ENCODE data around the gene CFAP58. TPM values are rescaled to one million over a fixed set of nuclear protein-coding genes. Genes with fewer than 3 reads are reported as not detected.
A peak's percentile ranks its signal among the peaks of the same experiment; 100 is the strongest.

Gene CFAP58
- total and polyA plus RNA-seq, 4 donors: 0.38 to 1.3 (median 0.90) TPM

DNA sequence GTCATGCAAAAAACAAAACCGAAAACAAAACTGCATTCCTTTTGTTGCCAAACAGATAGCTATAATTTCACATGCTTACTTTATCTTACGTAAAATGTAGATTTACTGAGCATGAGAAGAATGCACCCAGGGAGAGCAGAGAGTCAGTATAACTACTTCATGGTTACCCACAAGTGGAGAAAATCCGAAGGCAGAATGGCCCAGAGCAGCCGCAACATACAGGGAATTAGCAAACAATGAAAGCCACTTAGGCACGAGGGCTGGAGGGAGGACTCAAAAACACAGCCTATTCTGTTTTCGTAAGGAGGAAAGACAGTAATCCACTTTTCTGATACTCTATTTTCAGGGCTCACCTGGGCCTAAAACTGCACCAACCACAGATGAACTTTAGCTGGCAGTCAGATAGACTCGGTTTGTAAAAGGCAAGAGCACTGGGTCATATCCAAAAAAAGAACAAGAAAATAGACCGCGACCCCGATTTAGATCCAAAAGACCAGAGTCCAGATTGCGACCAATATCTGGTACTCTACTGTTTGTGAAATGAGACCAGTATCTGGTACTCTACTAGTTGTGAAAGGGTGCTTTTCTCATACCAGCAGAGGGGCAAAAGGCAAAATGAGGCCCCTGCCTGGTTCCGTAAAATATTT is 16.7 kb upstream of the CFAP58 start:
- intact Hi-C loops (cut with DNase I): loop anchor here in 1 of 2 donors (5.0 kb wide), 1 partner anchor 420 kb away; the partner anchor contains the start of gene STN1
- peak overlapping the region; percentile 62 to 77 for H3K4me3 ChIP-seq (ENCODE audit: low read length in 2 of 2)
- peak overlapping the region in 1 of 2 donors; percentile 13 for H3K27ac ChIP-seq (ENCODE audit: low read depth in 1 of 2, low read length in 2 of 2)
- no peaks in the 10 kb centered on the region for H3K36me3 ChIP-seq (ENCODE audit: control insufficient read depth in 1 of 2, insufficient read depth in 2 of 2, low read length in 1 of 2)
- ATAC-seq (ENCODE audit: low FRiP score) (no peak), DNase-seq (no peak)
- no peaks in the 10 kb centered on the region for H3K27me3 ChIP-seq (ENCODE audit: control insufficient read depth in 1 of 2, insufficient read depth in 2 of 2, low read length in 1 of 2)
- WGBS, 2 donors: 0 to 2% methylated on average over 12 of the region's 12 CpGs
- H3K9me3 ChIP-seq (ENCODE audit: control insufficient read depth, low read length): no peaks in the 10 kb centered on the region
- peaks cover 0 to 2% of the 10 kb centered on the region in 2 donors for H3K4me1 ChIP-seq (ENCODE audit: control insufficient read depth in 1 of 2, insufficient read depth in 2 of 2, low read length in 2 of 2)

DNA sequence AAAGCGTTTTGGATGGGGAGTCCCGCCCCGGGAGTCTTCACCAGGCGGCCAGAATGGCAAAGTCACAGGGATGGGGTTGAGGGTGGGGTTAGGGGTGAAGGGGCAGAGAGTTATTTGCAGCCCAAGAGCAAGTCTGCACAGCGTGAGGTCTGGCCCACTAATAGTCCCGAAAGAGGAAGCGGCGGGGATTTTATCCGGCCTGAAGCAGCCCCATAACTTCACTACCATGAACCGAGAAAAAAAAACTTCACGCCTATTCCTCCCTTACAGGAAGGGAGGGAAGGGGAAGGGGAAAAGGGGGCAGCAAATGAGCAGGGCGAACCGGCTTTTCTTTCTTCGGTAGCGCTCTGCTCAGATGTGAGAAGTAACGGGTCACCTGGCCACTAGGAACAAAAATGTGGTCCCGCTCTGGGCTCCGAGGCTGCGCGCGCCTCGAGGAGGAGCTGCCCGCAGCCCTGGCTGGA is 16.1 kb upstream of the CFAP58 start:
- Histone ChIP-seq H3K27ac (ENCODE audit: low read depth in 1 of 2, low read length in 2 of 2) (peak overlapping the region; percentile 39 to 96), H3K36me3 (ENCODE audit: control insufficient read depth in 1 of 2, insufficient read depth in 2 of 2, low read length in 1 of 2) (no peaks in the 10 kb centered on the region), H3K4me1 (ENCODE audit: control insufficient read depth in 1 of 2, insufficient read depth in 2 of 2, low read length in 2 of 2) (peaks cover 0 to 2% of the 10 kb centered on the region in 2 donors), H3K4me3 (ENCODE audit: low read length in 2 of 2) (peak overlapping the region; percentile 62 to 77), H3K9me3 (ENCODE audit: control insufficient read depth, low read length) (no peaks in the 10 kb centered on the region), H3K27me3 (ENCODE audit: control insufficient read depth in 1 of 2, insufficient read depth in 2 of 2, low read length in 1 of 2) (no peaks in the 10 kb centered on the region)
- DNase-seq (peak in 1 of 2 donors; percentile 80), ATAC-seq (ENCODE audit: low FRiP score) (peak; percentile 26)
- WGBS, 2 donors: 0 to 1% methylated on average over 23 of the region's 23 CpGs
- intact Hi-C loops (cut with DNase I): loop anchor here in 1 of 2 donors (5.0 kb wide), 1 partner anchor 420 kb away; the partner anchor contains the start of gene STN1

DNA sequence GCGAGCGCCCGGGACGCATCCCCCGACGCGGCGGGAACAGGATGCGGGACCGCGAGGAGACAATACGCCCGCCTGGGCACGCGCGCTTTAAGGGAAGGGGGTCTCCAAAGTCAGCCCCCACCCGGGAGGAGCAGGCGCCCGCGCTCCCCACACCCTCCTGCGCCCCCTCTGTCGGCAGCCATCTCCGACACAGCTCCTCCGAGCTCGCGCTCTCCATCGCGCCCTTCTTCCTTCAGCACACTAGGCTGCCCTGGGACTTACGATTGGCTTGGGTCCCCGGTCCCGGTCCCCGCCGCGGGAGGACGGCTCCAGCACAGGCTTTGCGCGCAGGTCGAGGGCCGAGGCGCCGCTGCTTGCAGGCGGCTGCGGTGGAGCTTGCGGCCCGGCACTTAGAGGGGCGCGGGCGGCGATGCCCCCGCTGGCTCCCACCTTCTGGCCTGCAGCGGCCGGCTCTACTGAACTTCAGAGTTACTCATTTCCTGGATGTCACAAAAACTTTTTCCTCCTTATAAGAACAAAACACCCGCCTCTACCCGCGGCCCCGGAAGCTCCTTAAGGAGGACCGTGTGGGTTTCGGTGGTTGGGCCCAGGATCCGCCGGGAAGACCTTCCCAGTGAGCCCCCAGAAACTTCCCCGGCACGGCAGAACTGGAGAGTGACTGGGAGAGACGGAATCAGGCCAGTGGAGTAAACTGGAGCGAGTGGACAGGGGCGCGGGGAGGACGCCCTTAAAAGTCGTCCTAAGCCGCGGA is 15.5 kb upstream of the CFAP58 start, which contains the start of gene ITPRIP:
Gene ITPRIP, minus strand, starts transcription at position 481 of the 751 bp plus-strand sequence. CDS start 22,414 bp downstream, outside the sequence.
- Histone ChIP-seq H3K27me3 (ENCODE audit: control insufficient read depth in 1 of 2, insufficient read depth in 2 of 2, low read length in 1 of 2) (no peaks in the 10 kb centered on the region), H3K36me3 (ENCODE audit: control insufficient read depth in 1 of 2, insufficient read depth in 2 of 2, low read length in 1 of 2) (no peaks in the 10 kb centered on the region), H3K27ac (ENCODE audit: low read depth in 1 of 2, low read length in 2 of 2) (peak within 1 kb of the TSS; percentile 92 to 98), H3K4me3 (ENCODE audit: low read length in 2 of 2) (peak within 1 kb of the TSS; percentile 62 to 77), H3K4me1 (ENCODE audit: control insufficient read depth in 1 of 2, insufficient read depth in 2 of 2, low read length in 2 of 2) (peaks cover 0 to 2% of the 10 kb centered on the region in 2 donors), H3K9me3 (ENCODE audit: control insufficient read depth, low read length) (no peaks in the 10 kb centered on the region)
- intact Hi-C loops (cut with DNase I): loop anchor here (2.0 to 5.0 kb wide), 3 partner anchors 29 to 421 kb away; partner anchors contain the start of gene STN1 (in 1 of the 2)
- ATAC-seq (ENCODE audit: low FRiP score) (peak; percentile 92), DNase-seq (peak; percentile 91)
- WGBS, 2 donors: 0 to 1% methylated on average over 58 to 70 of the region's 70 CpGs

DNA sequence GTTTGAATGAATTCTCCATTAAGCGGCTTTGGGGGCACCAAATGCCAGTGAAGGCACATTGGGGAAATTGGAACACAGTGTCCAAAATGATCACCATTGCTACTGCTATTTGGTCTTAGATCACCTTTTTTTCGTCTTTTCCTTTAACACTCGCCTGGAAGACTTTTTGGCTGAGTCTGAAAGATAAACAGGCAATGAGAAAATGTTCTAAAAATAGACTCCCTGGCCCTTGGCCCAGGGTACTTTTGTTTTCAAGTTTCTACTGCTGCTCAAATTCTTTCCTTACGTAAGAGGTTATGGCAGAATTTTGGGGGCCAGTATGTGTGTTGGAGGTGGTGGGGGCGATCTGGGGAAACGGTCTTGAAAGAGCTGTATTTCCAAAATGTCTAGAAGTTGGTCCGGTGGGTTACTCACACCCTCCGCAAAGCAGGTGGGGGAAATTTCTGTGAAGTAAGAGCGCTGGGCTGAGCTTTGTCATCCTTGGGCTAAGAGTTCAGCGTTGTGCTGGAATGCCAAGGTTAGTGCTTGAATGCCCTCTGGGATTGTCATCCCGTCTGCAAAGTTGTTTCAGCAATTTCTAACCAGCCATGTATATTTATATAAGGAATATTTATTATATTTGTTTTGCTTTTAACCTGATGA is 14.0 kb upstream of the CFAP58 start:
- H3K27ac ChIP-seq (ENCODE audit: low read depth in 1 of 2, low read length in 2 of 2): peak overlapping the region; percentile 92 to 98
- no peaks in the 10 kb centered on the region for H3K9me3 ChIP-seq (ENCODE audit: control insufficient read depth, low read length)
- intact Hi-C loops (cut with DNase I): loop anchor here (2.0 to 5.0 kb wide), 3 partner anchors 31 to 422 kb away; partner anchors contain the start of gene STN1 (in 1 of the 2)
- DNase-seq (peak in 1 of 2 donors; percentile 66), ATAC-seq (ENCODE audit: low FRiP score) (peak; percentile 57)
- H3K36me3 ChIP-seq (ENCODE audit: control insufficient read depth in 1 of 2, insufficient read depth in 2 of 2, low read length in 1 of 2): no peaks in the 10 kb centered on the region
- no peaks in the 10 kb centered on the region for H3K27me3 ChIP-seq (ENCODE audit: control insufficient read depth in 1 of 2, insufficient read depth in 2 of 2, low read length in 1 of 2)
- H3K4me3 ChIP-seq (ENCODE audit: low read length in 2 of 2): peak overlapping the region; percentile 62 to 77
- WGBS, 2 donors: 1% methylated on average over 11 of the region's 11 CpGs
- H3K4me1 ChIP-seq (ENCODE audit: control insufficient read depth in 1 of 2, insufficient read depth in 2 of 2, low read length in 2 of 2): no peaks in the 10 kb centered on the region

DNA sequence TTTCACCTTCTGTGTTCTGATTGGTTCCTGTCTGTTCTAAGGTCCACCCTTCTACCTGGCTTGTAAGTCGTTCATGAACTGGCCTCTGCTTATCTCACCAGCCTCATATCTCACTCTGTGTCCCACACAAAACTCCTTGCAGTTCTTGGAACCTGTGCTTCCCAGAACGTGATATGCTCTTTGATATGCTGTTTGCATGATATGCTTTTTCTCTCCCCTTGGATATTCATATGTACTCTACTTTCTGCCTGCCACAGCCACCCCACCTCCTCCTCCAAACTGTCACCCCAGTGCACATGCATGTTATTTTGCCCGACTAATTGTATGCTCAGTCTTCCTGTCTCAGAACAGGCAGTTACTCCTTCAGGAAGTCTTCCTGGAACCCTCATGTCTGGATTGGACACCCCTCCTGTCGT is 13.5 kb upstream of the CFAP58 start:
- Histone ChIP-seq H3K36me3 (ENCODE audit: control insufficient read depth in 1 of 2, insufficient read depth in 2 of 2, low read length in 1 of 2) (no peaks in the 10 kb centered on the region), H3K4me1 (ENCODE audit: control insufficient read depth in 1 of 2, insufficient read depth in 2 of 2, low read length in 2 of 2) (no peaks in the 10 kb centered on the region), H3K27ac (ENCODE audit: low read depth in 1 of 2, low read length in 2 of 2) (peak overlapping the region; percentile 92 to 95), H3K9me3 (ENCODE audit: control insufficient read depth, low read length) (no peaks in the 10 kb centered on the region), H3K4me3 (ENCODE audit: low read length in 2 of 2) (no peak overlapping the region), H3K27me3 (ENCODE audit: control insufficient read depth in 1 of 2, insufficient read depth in 2 of 2, low read length in 1 of 2) (no peaks in the 10 kb centered on the region)
- DNase-seq: no peak
- WGBS, 2 donors: 1 to 2% methylated on average over 4 of the region's 4 CpGs
- intact Hi-C loops (cut with DNase I): no loop called here
- ATAC-seq (ENCODE audit: low FRiP score): no peak

DNA sequence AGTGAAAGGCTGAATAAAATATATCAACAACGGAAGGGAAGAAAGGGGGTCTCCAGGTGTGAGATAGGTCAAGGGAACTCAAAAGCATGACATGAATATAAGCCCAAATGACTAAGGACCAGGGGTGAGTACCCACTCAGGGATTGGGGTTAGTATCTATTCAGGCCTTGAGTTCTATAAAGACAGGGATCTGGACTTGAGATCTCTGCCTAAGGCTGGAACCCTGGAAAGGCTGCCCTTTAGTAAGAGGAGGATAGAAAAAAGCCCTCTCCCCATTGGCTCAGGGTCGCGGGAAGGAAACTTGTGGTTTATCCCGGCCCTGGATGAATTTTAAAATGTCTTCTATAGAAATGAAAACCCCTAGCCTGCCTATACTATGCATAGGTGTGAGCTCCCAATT is 13.0 kb upstream of the CFAP58 start:
- no peak overlapping the region for H3K4me3 ChIP-seq (ENCODE audit: low read length in 2 of 2)
- ATAC-seq (ENCODE audit: low FRiP score) (no peak), DNase-seq (no peak)
- intact Hi-C loops (cut with DNase I): no loop called here
- no peaks in the 10 kb centered on the region for H3K27me3 ChIP-seq (ENCODE audit: control insufficient read depth in 1 of 2, insufficient read depth in 2 of 2, low read length in 1 of 2)
- no peaks in the 10 kb centered on the region for H3K4me1 ChIP-seq (ENCODE audit: control insufficient read depth in 1 of 2, insufficient read depth in 2 of 2, low read length in 2 of 2)
- H3K36me3 ChIP-seq (ENCODE audit: control insufficient read depth in 1 of 2, insufficient read depth in 2 of 2, low read length in 1 of 2): no peaks in the 10 kb centered on the region
- WGBS, 2 donors: 75 to 78% methylated on average over 4 of the region's 4 CpGs
- H3K27ac ChIP-seq (ENCODE audit: low read depth in 1 of 2, low read length in 2 of 2): peak overlapping the region; percentile 60 to 92
- no peaks in the 10 kb centered on the region for H3K9me3 ChIP-seq (ENCODE audit: control insufficient read depth, low read length)

DNA sequence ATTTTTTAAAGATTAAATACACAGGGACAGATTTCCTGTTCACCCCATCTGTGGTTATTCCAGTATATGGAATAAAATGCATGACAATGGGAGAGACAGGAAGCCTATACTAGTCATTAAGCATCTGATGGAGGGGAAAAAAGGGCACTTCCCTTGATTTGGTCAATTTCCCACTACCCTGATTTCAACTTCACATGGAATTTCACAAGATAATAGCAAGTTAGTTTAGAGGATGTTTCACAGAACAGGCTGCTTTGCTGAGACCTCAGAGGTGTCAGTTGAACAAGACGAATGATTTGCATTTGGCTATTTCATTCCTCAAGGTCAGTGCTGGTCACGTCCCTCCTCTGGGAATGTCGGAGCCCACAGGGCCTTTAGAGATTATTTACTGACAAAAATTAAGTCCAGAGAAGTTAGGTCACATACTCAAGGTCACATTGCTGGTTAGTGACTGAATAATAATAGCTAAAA is 10.7 kb upstream of the CFAP58 start:
- DNase-seq (no peak), ATAC-seq (ENCODE audit: low FRiP score) (no peak)
- Histone ChIP-seq H3K27ac (ENCODE audit: low read depth in 1 of 2, low read length in 2 of 2) (no peak overlapping the region), H3K9me3 (ENCODE audit: control insufficient read depth, low read length) (no peaks in the 10 kb centered on the region), H3K27me3 (ENCODE audit: control insufficient read depth in 1 of 2, insufficient read depth in 2 of 2, low read length in 1 of 2) (no peaks in the 10 kb centered on the region), H3K4me3 (ENCODE audit: low read length in 2 of 2) (no peak overlapping the region), H3K36me3 (ENCODE audit: control insufficient read depth in 1 of 2, insufficient read depth in 2 of 2, low read length in 1 of 2) (no peaks in the 10 kb centered on the region), H3K4me1 (ENCODE audit: control insufficient read depth in 1 of 2, insufficient read depth in 2 of 2, low read length in 2 of 2) (no peaks in the 10 kb centered on the region)
- intact Hi-C loops (cut with DNase I): no loop called here
- 19 to 24% methylated on average over 3 of the region's 3 CpGs for WGBS, 2 donors

DNA sequence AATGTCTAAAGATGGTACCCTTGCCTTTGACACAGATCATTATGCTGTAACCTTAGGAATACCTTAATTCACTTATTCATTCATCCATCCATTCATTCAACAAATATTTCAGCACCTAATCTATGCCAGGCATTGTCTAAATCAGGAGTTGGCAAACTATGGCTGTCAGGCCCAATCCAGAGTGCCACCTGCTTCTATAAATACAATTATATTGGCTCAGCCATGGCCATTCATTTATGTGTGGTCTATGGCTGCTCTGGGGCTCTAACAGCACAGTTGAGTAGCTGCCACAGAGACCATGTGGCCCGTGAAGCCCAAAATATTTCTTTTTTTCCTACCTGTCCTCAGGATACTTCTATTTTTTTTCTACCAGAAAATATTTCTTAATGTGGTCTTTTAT is 9.4 kb upstream of the CFAP58 start:
- intact Hi-C loops (cut with DNase I): no loop called here
- no peaks in the 10 kb centered on the region for H3K4me1 ChIP-seq (ENCODE audit: control insufficient read depth in 1 of 2, insufficient read depth in 2 of 2, low read length in 2 of 2)
- no peaks in the 10 kb centered on the region for H3K27me3 ChIP-seq (ENCODE audit: control insufficient read depth in 1 of 2, insufficient read depth in 2 of 2, low read length in 1 of 2)
- DNase-seq (no peak), ATAC-seq (ENCODE audit: low FRiP score) (no peak)
- H3K27ac ChIP-seq (ENCODE audit: low read depth in 1 of 2, low read length in 2 of 2): no peak overlapping the region
- H3K36me3 ChIP-seq (ENCODE audit: control insufficient read depth in 1 of 2, insufficient read depth in 2 of 2, low read length in 1 of 2): no peaks in the 10 kb centered on the region
- no peak overlapping the region for H3K4me3 ChIP-seq (ENCODE audit: low read length in 2 of 2)
- no peaks in the 10 kb centered on the region for H3K9me3 ChIP-seq (ENCODE audit: control insufficient read depth, low read length)
- WGBS, 2 donors: 64 to 69% methylated on average over 1 of the region's 1 CpG
